Body of pancreas (tissue), 4 donors: ENCODE data around the gene VWA5B1. TPM values are rescaled to one million over a fixed set of nuclear protein-coding genes. Genes with fewer than 3 reads are reported as not detected.

ENCODE experiments used
- ATAC-seq: fragments of 150-250 bp; one replicate; pipeline ENCODE4 v1.9.1; 2016
- DNase-seq, 4 donors: peaks; one replicate each; pipeline ENCODE4 v3.0.0-alpha.2; 2019
- H3K27ac ChIP-seq, 4 donors: fragments of 200-600 bp; sonication (generic); 1 replicate in 3 of 4; 2 replicates in 1 of 4; pipeline versions ENCODE4 v1.5.1 to v1.6.1; 2016 to 2019; ENCODE audit warnings: mild to moderate bottlenecking in 1 of 4, mixed read lengths in 1 of 4, moderate library complexity in 1 of 4
- H3K27me3 ChIP-seq, 2 donors: fragments of 200-600 bp; sonication (generic); one replicate each; pipeline ENCODE4 v1.6.0; 2016; ENCODE audit warnings: mild to moderate bottlenecking in 1 of 2
- H3K36me3 ChIP-seq, 2 donors: fragments of 200-600 bp; sonication (generic); replicated peaks in 1 of 2; 2 replicates each; pipeline ENCODE4 v1.5.1; 2016; ENCODE audit warnings: low read depth in 2 of 2; ENCODE audit not compliant: insufficient read depth in 1 of 2
- H3K4me1 ChIP-seq: fragments of 200-600 bp; sonication (generic); one replicate; pipeline ENCODE4 v1.6.0; 2016
- H3K4me3 ChIP-seq, 2 donors: fragments of 200-600 bp; sonication (generic); 1 replicate in 1 of 2; 2 replicates in 1 of 2; pipeline ENCODE4 v1.5.1; 2016 to 2019
- H3K9me3 ChIP-seq, 3 donors: fragments of 200-600 bp; sonication (generic); 1 replicate in 2 of 3; 2 replicates in 1 of 3; pipeline ENCODE4 v1.5.1; 2016
- POLR2A ChIP-seq, 3 donors: fragments of 450-650 bp; IDR thresholded peaks; one replicate each; pipeline ENCODE4 v1.6.1; 2016; ENCODE audit warnings: antibody characterized with exemption in 3 of 3, mild to moderate bottlenecking in 2 of 3
- WGBS, 2 donors: methylation state at CpG; one replicate each; pipeline ENCODE4 v1.1.5; 2017; 5-methylcytosine and 5-hydroxymethylcytosine counted together
- intact Hi-C: fragments of 100-400 bp; cut with DNase I; formaldehyde crosslinking; loops from one replicate; pipeline ENCODE4 v1.15.1; 2023
- total RNA-seq, 2 donors: library from RNA; depleted of rRNA; stranded (reverse); fragments of >200 nt; gene quantifications; one replicate each; pipeline ENCODE4 v1.1.0, GENCODE V29; 2016
- TF ChIP-seq, protein P1 (sequence below), 7 experiments: fragments of 450-650 bp in 4 of 7; fragments of 200-600 bp in 3 of 7; sonication (generic) in 3 of 7; IDR thresholded peaks; one replicate each; pipeline ENCODE4 v1.5.1; 2016 to 2019; ENCODE audit warnings: antibody characterized with exemption in 7 of 7

Gene VWA5B1
- total RNA-seq, 2 donors from 2014 or later: not detected

GRCh38 chr1:20386323-20387081 lies 95.8 kb downstream of the VWA5B1 start:
- Histone ChIP-seq H3K4me3 (no peak overlapping the region), H3K36me3 (no peaks in the 10 kb centered on the region), H3K4me1 (no peaks in the 10 kb centered on the region), H3K27ac (no peak overlapping the region), H3K27me3 (no peaks in the 10 kb centered on the region), H3K9me3 (no peaks in the 10 kb centered on the region)
- no peak for ATAC-seq
- intact Hi-C loops: no loop called here
- no peak for TF ChIP-seq POLR2A (IDR thresholded peaks at IDR 0.05)
- WGBS, 2 donors: 21 to 35% methylated on average over 8 to 9 of the region's 9 CpGs
- DNase-seq: no peak

- Histone ChIP-seq H3K27ac (no peak overlapping the region), H3K27me3 (no peaks in the 10 kb centered on the region), H3K4me1 (no peaks in the 10 kb centered on the region), H3K9me3 (no peaks in the 10 kb centered on the region), H3K4me3 (no peak overlapping the region), H3K36me3 (no peaks in the 10 kb centered on the region)
- DNase-seq (no peak), ATAC-seq (no peak)
- 70 to 78% methylated on average over 3 to 11 of the region's 11 CpGs for WGBS, 2 donors
- intact Hi-C loops: no loop called here
- TF ChIP-seq POLR2A (IDR thresholded peaks at IDR 0.05): no peak
- TF ChIP-seq, protein P1, sequence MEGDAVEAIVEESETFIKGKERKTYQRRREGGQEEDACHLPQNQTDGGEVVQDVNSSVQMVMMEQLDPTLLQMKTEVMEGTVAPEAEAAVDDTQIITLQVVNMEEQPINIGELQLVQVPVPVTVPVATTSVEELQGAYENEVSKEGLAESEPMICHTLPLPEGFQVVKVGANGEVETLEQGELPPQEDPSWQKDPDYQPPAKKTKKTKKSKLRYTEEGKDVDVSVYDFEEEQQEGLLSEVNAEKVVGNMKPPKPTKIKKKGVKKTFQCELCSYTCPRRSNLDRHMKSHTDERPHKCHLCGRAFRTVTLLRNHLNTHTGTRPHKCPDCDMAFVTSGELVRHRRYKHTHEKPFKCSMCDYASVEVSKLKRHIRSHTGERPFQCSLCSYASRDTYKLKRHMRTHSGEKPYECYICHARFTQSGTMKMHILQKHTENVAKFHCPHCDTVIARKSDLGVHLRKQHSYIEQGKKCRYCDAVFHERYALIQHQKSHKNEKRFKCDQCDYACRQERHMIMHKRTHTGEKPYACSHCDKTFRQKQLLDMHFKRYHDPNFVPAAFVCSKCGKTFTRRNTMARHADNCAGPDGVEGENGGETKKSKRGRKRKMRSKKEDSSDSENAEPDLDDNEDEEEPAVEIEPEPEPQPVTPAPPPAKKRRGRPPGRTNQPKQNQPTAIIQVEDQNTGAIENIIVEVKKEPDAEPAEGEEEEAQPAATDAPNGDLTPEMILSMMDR (IDR thresholded peaks at IDR 0.05): no peak
These were observed 98.9 kb downstream of the VWA5B1 start for GRCh38 chr1:20389571-20389970.

DNA sequence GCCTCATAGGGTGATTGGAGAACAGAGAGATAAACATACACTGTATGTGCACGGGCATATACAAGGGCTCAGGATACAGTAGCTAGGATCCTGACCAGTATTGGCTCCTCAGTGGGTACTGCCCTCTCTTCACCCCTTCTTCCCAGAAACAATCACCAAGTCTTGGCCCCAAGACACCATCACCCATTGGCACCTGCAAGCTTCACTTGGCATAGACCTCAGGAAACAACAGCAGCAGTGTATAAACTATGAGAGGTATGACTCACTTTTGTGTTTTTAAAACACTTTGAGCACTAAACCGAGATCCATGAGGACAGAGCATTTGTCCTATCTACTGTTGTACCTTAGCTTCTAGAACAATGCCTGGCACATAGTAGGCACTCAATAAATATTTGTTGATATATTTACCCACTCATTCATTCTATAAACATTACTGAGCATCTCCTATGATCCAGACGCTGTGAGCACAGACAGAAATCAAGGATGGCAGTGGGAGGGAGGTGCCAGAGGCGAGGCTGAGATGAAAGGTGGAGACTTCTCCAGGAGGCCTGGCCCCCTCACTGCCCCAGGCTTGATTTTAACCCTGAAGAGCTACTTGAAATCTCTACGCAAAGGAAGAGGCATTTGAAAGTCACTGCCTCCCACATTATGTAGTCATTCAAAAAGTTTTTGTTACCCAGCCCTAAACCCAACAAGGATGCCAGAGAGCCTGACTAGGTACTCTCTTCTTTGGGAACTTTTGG lies 100.1 kb downstream of the VWA5B1 start:
- intact Hi-C loops: no loop called here
- TF ChIP-seq, protein P1 (IDR thresholded peaks at IDR 0.05): no peak
- TF ChIP-seq POLR2A (IDR thresholded peaks at IDR 0.05): no peak
- H3K36me3 ChIP-seq: no peaks in the 10 kb centered on the region
- 47 to 49% methylated on average over 5 of the region's 5 CpGs for WGBS, 2 donors
- no peaks in the 10 kb centered on the region for H3K4me1 ChIP-seq
- ATAC-seq (no peak), DNase-seq (no peak)
- H3K27me3 ChIP-seq: no peaks in the 10 kb centered on the region
- H3K4me3 ChIP-seq: no peak overlapping the region
- H3K27ac ChIP-seq: no peak overlapping the region
- H3K9me3 ChIP-seq: no peaks in the 10 kb centered on the region

DNA sequence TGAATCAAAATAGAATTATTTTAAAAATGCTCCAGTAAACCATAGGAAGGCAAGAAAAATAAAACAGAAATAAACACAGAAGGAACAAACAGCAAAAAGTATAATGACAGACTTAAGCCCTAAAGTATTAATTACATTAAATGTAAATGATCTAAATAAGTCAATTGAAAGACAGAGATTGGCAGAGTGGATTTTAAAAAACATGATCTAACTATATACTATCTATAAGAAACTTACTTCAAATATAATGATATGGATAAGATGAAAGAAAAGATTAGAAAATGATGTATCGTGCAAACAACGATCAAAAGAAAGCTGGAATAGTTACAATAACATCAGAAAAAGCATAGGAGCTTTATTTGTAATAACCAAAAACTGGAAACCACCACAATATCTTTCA lies 104.6 kb downstream of the VWA5B1 start:
- H3K4me1 ChIP-seq: no peaks in the 10 kb centered on the region
- H3K36me3 ChIP-seq: no peaks in the 10 kb centered on the region
- H3K9me3 ChIP-seq: no peaks in the 10 kb centered on the region
- 59 to 68% methylated on average over 2 of the region's 2 CpGs for WGBS, 2 donors
- H3K27ac ChIP-seq: no peak overlapping the region
- no peak for TF ChIP-seq POLR2A (IDR thresholded peaks at IDR 0.05)
- TF ChIP-seq, protein P1 (IDR thresholded peaks at IDR 0.05): no peak
- H3K27me3 ChIP-seq: no peaks in the 10 kb centered on the region
- intact Hi-C loops: no loop called here
- no peak overlapping the region for H3K4me3 ChIP-seq
- DNase-seq (no peak), ATAC-seq (no peak)

DNA sequence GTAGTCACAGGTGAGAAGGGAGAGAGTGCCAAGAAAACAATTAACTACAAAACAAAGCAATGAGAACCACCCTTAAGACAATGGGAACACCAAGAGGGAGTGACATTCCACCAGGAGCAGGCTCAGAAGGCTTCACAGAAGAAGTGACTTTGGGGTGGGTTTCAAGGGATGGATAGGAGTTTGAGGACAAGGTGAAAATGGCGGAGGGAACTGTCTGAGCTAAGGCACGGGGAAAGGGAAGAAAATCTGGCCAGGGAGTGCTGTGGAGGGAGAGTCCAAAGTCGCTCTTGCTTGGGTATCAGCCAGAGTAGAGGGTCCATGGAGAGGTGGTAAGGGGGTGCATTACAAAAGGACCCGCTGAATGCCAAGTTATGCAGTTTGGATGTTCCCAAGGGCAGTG lies 108.1 kb downstream of the VWA5B1 start:
- H3K9me3 ChIP-seq: no peaks in the 10 kb centered on the region
- DNase-seq (no peak), ATAC-seq (no peak)
- intact Hi-C loops: no loop called here
- TF ChIP-seq, protein P1 (IDR thresholded peaks at IDR 0.05): no peak
- no peak for TF ChIP-seq POLR2A (IDR thresholded peaks at IDR 0.05)
- no peaks in the 10 kb centered on the region for H3K4me1 ChIP-seq
- H3K27me3 ChIP-seq: no peaks in the 10 kb centered on the region
- H3K27ac ChIP-seq: no peak overlapping the region
- 56 to 70% methylated on average over 4 of the region's 4 CpGs for WGBS, 2 donors
- H3K36me3 ChIP-seq: no peaks in the 10 kb centered on the region
- H3K4me3 ChIP-seq: no peak overlapping the region
